Measurements from ENCODE around the gene EHD4.

The EHD4 gene

DNA sequence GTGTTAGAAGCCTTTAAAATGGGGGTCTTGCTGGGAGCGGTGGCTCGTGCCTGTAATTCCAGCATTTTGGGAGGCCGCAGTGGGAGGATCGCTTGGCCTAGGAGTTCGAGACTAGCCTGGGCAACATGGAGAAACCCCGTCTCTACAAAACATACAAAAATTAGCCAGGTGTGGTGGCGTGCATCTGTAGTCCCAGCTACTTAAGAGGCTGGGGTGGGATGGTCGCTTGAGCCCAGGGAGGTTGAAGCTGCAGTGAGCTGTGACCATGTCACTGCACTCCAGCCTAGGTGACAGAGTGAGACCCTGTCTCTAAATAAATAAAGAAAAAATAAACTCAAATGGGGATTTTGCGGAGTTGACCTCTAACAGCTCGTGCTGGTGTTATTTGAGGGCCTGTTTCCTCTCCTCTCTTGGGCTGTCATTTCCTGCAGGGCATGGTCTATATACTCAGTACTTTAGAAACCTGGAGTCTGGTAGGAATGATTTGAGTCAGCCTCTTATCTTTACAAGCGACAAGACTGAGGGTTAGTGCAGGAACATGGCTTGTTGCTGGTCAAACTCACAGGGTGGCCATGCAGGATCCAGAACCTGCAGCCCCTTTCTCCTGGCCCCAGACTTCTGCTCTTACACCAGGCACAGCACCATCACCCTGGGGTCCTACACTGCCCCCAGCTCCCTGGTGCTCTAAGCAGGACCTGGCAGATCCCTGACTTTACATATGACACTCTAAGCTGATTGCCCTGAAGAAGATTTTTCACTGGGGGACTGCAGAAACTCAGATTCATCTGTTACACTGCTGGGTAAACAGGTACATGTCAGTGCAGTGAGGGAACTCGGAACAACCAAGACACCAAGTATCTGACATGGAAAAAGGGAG is 15.1 kb downstream of the EHD4 start:
- no peak for DNase-seq (ENCODE audit: low spot score)

DNA sequence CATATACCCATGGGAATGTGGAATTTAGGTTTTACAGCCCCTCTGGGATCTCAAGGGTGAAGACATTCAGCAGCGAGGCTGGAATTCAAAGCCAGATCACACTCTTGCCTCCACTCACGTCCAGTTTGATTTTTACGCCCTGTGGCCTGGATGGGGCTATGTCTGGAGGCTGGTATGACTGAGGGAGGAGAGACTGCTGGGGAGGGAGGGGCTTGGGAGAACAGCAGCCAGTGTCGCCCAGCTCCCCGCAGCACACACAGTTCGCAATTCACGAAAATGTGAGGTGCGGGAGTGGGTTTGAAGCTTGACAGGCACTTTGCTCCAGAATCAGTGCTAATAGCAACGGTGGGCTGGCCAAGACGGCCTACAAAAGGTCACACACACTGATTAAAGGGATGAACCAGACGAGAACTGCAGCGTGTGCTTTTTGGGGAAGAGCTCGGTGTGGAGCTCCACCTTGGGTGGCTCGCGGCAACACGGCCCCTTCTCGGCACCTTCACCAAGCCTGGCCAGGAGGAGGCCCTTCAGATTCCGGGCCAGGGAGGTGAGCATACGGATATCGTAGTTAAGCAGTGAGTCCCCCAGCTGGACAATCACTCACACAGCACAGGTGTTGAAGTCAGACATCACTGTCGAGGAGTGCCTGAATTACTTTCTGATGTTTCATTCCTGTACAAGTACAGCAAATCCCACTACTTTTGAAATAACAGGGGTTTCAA is 16.4 kb downstream of the EHD4 start:
- peak; percentile 26 for DNase-seq (ENCODE audit: low spot score)

DNA sequence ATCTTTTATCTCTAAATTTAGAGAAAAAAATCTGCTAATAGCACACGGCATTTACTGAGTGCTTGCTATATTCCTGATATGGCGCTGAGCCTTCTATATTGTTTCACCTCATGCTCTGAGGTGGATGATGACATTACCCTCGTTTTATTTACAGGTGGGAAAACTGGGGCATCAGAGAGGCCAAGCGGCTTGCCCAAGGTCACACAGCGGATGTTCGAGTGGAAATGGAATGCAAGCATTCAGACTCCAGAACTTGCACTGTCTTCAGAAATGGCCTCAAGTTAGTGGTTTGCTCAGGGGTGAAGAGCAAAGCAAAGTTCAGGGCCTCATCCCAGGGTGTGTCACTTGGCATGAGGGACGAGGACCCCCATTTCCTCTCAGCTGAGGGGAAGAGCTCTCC is 17.3 kb downstream of the EHD4 start:
- DNase-seq (ENCODE audit: low spot score) = no peak

DNA sequence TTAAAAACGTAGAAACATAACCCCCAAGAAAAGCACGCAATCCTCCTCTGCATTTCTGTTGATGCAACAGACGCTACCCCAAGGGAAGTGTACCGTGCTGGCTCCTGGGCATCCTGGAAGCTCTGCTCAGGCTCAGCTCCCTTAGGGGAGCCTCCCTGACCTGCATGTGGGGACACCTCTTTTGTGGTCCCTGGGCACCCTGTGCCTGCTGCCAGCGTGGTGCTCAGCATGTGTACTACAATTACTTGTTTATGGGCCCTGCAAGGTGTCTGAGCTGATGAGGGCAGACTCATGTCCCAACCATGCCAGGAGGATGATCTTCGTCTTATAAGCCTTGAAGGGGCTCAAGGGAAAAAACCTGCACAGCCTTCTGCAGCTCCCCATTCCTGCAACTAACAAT is 18.3 kb downstream of the EHD4 start:
- DNase-seq (ENCODE audit: low spot score) = no peak

DNA sequence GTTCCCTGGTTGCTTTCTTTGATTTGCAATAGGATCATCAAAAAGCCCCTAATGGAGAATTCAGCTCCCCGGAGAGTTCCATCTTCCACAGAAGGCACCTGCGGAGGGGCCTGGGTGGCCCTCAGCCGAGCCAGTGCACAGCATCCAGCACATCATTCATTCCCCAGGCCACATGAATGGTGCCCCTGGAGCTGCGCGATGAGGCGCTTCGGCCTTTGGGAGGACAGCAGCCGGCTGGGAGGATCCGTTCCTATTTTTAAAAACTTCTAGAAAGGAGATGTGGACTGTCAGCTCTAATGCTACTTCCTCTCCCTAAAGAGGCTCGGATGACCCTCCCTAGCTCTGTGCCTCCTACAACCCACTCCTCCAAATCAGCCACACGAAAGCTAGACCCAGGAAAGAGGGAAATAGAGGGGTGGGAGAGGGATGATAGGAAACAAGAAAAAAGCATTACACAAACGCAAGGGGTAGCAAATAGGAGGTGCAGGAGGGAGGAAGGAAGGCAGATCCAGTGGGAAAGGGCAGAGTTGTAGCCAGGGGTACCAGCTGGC is 20.3 kb downstream of the EHD4 start:
- no peak for DNase-seq (ENCODE audit: low spot score)

DNA sequence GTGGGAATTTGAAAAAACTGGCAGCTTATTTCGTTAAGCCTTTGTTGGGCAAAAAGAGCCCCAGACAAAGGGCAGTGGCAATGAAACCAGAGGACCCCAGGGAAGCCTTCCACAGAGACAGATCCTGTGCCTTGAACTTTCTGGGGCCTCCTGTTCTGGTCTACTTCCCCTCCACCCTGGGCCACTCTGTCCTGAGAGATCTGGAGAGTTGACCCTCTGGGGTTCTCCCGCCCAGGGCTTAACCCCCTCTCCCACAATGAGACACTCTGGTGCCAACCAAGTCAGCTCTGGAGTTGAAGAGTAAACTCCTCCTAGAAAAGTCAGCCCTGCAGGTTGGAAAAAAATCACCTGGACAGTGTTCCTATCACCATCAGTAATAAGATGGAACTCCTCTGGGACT is 20.8 kb downstream of the EHD4 start:
- no peak for DNase-seq (ENCODE audit: low spot score)

DNA sequence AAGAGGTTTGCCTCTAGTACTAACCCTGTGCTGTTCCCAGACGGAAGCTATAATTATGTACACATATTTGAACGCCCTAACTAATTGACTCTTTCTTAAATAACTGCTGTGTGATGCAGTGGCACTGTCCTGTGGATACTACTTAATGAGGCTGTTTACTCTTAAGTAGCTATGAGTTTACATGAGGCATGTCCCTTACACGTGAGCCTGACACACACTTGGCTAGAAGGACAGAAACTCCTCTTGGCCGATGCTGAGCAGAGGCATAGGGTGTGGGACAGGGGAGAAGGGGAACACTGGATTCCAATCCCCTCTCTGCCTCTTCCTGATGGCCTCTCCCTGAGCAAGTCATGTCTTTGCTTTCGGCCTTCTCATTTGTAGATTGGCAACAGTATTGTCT is 21.9 kb downstream of the EHD4 start:
- DNase-seq (ENCODE audit: low spot score) = no peak

DNA sequence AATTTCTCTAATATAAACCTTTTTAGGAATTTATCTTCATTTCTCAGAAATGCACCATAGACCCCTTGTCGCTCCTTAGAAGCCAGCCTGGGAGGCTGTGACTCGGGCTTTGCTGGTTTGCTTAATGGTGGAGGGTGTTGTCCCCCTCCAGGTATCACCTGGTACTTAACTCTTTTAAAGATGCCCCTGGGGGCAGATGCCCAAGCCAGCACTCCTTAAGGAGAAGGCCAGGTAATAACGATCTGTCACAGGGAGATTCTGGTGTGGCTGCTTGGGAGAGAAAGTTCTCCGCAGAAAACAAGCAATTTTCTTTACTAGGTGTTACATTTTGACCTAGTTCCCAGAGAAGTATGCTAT is 22.3 kb downstream of the EHD4 start:
- no peak for DNase-seq (ENCODE audit: low spot score)

DNA sequence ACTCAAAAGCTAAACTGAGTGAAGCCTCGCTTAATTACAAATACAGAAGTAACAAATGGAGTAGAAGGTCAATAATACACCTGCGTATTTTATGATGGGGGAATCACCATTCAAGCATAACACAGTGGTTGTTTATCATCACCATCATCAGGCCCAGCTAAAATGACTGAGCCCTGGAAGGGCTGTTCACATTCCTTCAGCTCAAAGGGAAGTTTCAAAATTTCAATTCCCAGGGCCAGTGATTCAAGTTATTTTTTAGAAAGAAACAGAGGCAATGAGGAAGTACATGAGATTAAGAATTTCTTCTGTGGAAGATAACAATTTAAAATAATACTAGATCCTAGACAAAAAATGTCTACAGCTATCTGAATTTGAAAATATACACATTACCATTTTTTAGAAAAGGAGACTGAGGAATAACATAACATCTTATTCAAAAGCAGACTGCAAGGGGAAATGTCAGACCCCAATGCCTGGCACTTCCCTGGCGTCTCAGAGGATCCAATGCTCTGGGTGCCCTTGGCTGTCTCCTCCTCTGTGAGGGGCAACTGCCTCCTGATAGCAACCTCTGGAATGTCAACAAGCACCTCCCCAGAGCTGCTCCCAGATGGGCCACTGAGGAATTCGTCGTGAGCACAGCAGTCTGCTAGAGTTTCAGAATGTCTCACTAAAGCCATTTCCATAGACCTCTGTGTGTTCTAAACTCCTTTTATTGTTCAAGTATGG is 22.8 kb downstream of the EHD4 start:
- DNase-seq (ENCODE audit: low spot score) = no peak

DNA sequence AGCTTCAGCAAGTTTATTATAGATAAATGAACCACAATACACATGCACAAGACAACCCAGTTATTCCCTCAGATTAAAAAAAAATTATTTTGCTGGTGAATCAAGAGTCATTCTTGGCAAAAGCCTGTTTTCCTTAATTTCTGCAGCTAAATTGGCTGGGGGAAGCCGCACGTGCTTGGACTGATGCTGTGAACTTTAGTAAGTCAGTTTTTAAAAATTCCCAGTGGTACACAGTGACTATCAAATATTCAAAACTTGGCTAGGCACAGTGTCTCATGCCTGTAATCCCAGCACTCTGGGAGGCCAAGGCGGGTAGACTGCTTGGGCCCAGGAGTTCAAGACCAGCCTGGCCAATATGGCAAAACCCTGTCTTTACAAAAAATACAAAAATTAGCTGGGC is 23.9 kb downstream of the EHD4 start:
- DNase-seq (ENCODE audit: low spot score) = no peak

DNA sequence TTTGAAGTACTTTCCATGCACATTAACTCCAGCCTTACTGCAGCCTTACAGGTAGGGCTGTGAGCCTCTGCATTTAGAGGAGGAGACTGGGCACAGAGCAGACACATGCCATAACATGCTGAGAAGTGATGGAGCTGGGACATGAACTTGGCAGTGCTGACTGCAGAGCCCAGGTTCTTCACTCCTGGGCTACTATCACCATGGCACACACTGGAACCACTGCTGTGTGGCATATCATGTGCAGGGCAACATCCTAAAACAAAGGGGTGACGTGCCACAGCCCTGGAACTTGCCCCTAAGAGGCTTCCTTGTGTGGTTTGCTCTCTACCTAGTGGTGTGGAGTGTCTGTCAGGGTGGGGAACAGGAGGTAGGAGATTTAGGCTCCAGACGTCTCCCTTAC is 25.4 kb downstream of the EHD4 start:
- no peak for DNase-seq (ENCODE audit: low spot score)

DNA sequence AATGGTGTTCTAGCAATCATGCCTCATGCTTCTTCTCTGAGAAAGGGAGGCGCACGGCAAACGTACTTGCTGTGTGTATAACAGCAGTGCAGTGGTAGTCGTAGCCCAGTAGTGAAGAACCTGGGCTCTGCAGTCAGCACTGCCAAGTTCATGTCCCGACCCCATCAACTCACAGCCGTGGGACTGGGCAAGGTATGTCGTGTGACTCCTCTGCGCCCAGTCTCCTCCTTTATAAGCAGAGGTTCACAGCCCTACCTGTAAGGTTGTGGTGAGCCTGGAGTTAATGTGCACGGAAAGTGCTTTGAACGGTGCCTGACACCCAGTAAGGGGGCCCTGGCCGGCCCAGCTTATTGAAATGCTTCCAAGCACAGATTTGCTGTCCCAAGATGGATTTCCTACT is 26.6 kb downstream of the EHD4 start:
- DNase-seq (ENCODE audit: low spot score) = no peak

DNA sequence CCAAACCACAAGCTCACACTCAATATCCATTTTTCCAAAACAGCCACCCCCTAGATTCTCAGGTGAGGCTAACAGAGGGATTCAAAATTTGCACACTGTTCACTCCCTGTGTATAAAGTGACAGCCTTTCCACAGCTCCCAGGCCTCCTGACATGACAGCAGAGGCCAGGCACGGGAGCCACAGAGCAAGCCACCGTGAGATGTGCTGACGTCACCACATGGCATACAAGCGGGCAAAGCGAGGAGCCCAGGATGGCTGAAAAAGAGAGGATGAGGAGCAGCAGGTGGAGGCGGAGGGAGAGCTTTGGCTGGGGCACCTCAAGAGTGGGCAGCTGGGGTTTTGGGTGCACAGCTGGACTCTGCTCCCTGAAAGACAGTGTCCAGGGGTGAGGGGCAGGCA is 27.1 kb downstream of the EHD4 start:
- no peak for DNase-seq (ENCODE audit: low spot score)

DNA sequence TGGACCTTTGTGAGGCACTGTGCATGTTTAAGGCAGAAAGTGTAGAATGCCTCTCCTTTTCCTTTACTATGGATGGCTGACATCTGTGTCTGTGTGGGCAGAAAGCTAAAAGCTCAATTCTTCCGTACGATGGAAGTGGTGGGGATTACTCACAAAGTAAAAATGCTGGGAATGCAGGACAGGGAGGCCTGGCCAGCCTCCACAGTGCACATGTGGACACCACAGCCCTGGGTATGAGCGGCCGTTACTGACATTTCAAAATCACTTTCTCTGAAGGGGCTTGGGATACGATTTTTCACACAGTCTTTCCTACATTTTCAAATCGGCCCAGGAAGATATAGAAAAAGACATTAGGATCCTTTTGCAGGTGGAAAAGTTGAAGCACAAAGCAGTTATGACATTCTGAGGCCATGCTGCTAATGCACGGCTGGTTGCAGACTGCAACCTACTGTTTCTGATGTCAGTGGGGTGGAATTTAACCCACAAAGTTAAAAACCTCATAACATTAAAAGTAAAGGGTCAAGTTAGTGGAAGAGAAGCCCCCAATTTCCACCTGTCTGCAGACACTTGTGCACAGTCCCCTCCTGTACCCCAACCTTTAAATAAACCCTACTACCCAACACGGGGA is 27.9 kb downstream of the EHD4 start:
- DNase-seq (ENCODE audit: low spot score) = no peak

DNA sequence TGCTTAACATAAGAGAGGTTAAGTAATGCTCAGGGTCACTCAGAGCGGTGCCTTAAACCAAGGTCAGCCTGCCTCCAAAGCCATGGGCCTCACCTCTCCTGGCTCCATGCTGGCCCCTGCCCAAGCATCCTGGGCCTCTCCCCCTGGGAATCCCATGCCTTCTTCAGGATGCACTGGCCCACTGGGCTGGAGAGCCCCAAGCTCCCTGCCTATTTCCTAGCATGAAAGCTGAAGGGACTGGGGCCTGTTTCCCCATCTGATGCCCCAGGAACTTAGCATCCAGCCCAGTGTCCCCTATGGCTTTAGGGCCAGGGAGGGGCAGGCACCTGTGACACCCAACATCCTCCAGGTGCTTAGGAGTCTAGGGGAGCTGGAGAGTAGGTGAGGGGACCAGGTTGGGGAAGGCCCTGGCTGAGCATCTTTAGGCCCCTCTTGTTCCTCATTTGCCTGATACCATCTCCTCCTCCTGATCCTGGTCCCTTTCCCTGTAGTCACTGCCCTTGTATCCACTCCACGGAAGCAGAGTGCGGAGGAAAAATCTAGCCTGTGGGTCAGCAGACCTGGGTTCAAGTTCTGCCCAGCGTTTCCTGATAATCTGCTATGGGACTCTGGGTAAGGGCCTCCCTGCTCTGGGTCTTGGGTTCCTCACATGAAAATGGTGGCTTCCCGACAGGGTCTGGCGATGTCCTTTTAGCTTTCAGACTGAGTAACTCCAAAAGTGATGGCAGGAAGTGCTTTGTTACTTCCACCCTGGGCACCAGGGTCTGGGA is 28.6 kb downstream of the EHD4 start:
- DNase-seq (ENCODE audit: low spot score) = no peak

DNA sequence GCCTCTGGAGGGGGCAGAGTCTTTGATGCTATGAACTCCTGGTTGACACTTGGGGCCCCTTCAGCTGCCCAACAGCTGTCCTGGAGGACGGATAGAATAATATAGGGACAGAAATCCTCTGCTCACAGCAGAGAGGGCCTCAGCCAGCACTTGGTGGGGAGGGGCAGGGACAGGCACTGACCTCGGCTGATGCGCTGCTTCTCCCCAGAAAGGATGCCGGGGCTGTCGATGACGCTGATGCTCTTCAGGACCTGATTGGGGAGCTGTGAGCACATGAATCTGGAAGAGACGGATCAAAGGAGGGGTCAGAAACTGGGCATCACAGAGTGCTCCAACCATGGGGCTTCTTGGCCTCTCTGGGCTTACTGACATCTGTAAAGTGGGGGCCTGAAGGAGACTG is 29.5 kb downstream of the EHD4 start:
- DNase-seq (ENCODE audit: low spot score) = no peak

DNA sequence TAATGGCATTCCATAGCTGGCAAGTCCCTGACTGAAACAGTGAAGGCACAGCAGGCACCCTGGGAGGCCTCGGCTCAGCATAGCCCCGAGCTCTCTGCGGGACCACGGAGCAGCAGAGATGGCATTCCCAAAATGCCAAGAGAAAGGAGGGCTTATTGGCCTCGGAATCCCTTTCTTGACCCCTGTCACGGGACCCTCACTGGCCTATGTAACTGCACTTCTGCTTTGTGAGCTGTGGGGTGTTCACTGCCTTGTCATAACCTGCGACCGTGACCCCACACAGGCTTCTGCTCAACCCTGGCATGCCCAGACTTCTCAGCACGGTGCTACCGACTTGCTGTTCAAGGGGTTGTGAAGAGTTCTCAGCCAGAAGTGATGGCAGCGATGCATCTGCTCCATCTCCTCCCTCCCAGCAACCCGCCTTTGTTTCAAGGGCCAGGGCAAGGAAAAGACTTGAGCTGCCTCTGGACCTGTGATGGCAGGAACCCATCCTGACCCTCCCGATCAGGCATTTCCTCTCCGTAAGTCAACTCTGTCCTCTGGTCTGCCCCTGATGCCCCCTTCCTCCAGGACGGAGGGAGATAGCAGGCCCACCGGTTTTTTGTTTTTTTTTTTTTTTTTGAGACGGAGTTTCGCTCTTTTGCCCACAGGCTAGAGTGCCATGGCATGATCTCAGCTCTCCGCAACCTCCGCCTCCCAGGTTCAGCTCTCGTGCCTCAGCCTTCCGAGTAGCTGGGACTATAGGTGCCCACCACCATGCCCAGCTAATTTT is 30.5 kb downstream of the EHD4 start:
- DNase-seq (ENCODE audit: low spot score) = no peak

DNA sequence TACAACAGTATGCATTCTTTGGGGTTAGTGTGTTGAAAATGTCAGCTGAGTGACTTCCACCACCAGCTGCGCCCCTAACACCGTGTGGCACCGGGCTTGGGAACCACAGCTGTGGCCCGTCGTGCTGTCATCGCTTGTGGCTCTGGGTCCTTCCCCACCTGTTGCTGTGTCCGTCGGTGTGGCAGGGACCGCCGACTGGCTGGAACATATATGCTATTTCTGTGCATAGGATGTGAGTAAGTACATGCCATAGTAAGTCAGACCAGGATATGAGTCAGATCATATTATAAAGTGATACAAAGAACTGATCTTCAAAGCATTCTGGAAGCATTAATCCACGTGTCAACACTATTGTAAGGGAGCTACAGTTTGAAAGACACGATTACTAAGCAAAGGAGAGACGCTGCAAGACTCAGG is 31.9 kb downstream of the EHD4 start:
- no peak for DNase-seq (ENCODE audit: low spot score)

DNA sequence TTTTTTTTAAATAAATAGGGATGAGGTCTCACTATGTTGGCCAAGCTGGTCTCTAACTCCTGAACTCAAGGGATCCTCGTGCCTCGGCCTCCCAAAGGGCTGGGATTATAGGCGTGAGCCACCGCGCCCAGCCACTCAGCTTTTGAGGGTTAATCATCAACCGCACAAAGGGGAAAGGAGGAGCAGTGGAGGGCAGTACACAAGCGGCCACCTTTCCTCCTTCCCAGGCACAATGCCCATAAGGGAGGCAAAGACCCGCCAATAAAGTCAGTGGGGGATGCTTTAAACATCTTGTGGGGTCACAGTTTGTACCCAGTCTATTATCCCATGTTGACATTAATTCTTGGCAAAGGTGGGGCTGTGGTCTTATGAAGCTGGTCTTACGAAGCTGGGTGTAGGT is 32.4 kb downstream of the EHD4 start:
- no peak for DNase-seq (ENCODE audit: low spot score)

DNA sequence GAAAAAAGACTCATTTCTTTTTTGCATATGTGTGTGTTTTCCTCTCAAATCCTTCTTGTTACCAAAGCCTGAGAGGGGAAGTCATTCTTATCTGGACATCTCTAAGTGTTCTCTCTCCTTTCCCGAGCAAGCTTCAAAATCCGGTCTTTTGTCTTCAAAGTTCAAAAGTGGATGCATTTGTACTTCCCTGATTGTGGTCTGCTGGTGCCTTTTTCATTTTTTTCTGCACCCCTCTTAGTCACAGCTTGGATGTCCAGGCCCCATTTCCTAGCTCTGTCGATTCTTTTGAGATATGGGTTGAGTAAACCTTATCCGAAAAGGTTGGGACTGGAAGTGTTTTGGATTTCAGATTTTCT is 34.8 kb downstream of the EHD4 start:
- no peak for DNase-seq (ENCODE audit: low spot score)

Data from SK-N-DZ (cell line).